HG03378 (cell line): Measurements from ENCODE around the gene TRAF2.
A peak's percentile ranks its signal among the peaks of the same experiment; 100 is the strongest.
"Not testable (repeated sequence)": the region's sequence is repeated elsewhere in the genome, so short reads cannot be mapped to it uniquely, and the experiment has no call there.

Source experiments
- ATAC-seq: cut with Tn5 transposase; IDR thresholded peaks from one replicate; pipeline ENCODE4 v1.9.1; 2021; ENCODE audit warnings: mild to moderate bottlenecking, moderate library complexity; ENCODE audit not compliant: unreplicated experiment

TRAF2 gene, protein sequence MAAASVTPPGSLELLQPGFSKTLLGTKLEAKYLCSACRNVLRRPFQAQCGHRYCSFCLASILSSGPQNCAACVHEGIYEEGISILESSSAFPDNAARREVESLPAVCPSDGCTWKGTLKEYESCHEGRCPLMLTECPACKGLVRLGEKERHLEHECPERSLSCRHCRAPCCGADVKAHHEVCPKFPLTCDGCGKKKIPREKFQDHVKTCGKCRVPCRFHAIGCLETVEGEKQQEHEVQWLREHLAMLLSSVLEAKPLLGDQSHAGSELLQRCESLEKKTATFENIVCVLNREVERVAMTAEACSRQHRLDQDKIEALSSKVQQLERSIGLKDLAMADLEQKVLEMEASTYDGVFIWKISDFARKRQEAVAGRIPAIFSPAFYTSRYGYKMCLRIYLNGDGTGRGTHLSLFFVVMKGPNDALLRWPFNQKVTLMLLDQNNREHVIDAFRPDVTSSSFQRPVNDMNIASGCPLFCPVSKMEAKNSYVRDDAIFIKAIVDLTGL

DNA sequence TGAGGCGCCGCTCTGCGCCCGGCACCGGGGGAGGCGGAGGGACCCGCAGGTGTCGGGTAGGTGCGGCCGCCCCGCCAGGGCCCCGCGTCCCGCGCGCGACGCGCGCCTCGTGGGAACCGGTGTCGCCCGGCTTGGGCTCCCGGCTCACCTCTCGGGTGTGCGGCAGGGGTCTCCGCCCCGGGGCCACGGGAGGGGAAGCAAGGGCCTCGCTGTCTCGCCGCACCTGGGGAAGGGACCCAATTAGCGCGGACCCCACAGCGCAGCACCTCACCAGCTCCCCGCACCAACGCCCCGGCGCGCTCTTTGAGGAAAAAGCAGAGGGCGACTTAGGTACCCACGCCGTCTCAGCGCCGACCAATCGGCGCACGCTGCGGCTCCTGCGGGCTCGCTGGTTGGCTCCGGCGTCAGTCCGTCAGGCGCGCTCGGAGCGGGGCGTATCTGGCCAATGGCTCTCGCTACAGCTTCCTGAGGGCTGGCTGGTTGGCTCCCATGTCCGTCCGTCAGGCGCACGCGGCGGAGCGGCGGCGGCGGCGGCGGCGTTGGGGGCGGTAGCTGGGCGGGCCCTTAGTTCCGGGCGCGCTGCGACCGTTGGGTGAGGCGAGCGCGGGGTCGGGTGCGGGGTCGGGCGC lies at the start of gene TRAF2:
TSS of gene TRAF2 (plus strand) at position 567 of the 629 bp plus-strand sequence. CDS start 12,225 bp downstream, outside the sequence.
- ATAC-seq, result peak; percentile 51

DNA sequence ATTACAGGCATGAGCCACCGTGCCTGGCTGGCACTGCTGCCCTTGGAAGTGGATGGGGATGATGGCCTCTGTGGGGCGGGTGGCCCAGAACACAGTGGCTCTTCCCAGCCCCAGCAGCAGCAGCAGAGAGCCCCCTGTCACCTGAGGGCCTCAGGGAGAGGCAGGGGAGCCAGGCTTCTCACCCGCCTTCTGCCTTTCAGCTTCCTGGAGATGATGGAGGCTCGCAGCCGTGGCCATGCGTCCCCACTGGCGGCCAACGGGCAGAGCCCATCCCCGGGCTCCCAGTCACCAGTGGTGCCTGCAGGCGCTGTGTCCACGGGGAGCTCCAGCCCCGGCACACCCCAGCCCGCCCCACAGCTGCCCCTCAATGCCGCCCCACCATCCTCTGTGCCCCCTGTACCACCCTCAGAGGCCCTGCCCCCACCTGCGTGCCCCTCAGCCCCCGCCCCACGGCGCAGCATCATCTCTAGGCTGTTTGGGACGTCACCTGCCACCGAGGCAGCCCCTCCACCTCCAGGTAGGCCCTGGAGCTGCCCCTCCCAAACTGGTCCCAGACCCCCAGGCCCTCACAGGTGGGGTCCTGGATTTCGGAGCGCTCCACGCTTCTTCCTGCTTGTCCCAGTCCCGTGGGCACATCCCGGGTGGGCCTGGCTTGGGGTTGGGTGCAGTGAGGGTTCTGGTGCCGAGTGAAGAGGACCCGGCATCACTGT lies 49.0 kb upstream of the TRAF2 start:
- ATAC-seq, result no peak

DNA sequence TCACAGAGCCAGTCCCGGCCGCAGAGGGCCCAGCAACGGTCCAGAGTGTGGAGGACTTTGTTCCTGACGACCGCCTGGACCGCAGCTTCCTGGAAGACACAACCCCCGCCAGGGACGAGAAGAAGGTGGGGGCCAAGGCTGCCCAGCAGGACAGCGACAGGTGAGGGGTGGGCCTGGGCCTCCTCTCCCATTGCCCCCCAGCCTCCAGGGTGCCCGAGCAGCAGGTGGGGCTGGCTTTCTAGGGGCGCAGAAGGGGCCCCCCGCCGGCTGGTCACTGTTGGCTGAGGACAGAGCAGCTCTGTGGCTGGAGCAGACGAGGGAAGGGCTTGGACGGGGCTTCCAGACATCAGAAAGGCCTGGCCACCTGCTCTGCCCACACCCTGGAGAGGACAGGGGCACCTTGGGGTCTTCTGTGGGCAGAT lies 48.4 kb upstream of the TRAF2 start:
- ATAC-seq, result not testable (repeated sequence)

DNA sequence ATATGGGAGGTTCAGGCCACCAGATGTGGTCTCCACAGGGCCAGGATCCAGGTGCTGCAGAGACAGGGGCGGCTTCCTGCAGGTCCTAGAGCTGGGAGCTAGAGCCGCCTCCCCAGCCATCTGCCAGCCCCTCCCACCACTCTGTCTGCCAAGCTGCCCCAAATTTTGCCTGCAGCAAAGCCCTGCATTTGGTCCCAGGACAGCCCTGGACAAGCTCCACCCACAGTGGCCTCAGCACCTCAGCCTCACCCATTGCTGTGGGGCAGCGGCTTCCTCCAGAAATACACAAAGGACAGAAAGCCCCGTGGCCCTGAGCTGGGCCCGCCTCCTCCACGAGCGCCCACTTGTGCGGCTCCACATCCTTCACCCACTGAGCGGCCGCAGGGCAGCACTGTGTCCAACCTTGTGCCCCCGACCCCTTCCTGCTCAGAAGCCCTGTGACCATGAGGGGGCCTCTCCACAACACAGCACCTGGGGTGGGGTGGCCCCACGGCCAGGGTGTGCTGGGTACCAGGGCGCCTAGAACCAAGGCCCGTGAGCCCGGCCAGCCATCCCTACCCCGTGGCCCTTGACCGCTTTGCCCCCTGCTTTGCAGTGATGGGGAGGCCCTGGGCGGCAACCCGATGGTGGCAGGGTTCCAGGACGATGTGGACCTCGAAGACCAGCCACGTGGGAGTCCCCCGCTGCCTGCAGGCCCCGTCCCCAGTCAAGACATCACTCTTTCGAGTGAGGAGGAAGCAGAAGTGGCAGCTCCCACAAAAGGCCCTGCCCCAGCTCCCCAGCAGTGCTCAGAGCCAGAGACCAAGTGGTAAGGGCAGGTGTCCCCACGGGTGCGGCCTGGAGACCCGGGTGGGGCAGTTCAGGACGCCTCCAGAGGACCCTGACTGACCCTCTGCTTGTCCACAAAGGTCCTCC lies 47.7 kb upstream of the TRAF2 start:
- ATAC-seq, result no peak

DNA sequence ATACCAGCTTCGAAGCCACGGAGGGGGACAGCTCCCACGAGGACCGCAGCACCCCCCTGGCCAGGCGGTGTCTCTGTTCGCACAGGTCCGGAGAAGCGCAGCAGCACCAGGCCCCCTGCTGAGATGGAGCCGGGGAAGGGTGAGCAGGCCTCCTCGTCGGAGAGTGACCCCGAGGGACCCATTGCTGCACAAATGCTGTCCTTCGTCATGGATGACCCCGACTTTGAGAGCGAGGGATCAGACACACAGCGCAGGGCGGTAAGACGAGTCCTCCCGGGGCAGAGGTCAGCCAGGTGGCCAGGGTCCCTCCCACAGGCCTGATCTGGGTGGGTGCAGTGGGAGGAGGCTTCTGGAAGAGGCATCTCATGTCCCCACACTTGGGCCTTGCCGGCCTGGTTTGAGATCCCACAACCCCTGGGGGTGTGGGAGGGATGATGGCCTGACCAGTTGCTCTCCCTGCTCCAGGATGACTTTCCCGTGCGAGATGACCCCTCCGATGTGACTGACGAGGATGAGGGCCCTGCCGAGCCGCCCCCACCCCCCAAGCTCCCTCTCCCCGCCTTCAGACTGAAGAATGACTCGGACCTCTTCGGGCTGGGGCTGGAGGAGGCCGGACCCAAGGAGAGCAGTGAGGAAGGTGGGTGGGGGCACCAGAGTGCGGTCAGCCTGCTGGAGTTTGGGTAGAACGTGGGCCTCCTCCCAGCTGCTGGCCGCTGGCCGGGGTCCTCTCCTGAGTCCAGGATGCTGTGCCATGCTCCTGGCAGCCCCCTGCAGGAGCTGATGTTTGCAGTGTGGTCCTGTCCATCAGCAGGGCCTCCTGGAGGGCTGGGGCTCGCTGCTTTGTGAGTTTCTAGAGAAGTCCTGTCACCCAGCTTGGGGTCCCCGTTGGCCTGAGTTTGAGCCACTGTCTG lies 46.8 kb upstream of the TRAF2 start:
- no peak for ATAC-seq

DNA sequence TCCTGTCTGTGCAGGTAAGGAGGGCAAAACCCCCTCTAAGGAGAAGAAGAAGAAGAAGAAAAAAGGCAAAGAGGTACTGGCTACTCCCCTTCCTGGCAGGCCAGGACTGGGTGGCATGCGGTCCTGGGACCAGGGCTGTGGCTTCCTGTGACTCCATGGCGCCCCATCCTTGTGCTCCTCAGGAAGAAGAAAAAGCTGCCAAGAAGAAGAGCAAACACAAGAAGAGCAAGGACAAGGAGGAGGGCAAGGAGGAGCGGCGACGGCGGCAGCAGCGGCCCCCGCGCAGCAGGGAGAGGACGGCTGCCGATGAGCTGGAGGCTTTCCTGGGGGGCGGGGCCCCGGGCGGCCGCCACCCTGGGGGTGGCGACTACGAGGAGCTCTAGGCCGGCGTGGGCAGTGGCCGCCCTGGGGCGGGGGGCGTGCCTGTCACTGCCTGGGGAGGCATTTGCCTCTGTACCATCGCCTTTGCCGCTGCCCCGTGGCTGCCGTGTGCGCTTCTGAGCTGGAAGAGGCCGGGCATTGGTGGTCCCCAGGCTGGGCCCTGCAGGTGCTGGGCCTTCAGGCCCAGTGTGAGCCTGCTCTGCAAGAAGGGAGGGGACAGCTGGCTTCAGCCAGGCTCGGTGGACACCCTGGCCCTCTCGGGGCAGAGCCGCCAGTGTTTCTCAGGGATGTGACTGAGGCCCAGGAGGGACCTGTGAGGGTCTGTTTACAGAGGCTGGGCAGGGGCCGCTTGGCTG lies 46.0 kb upstream of the TRAF2 start:
- no peak for ATAC-seq

DNA sequence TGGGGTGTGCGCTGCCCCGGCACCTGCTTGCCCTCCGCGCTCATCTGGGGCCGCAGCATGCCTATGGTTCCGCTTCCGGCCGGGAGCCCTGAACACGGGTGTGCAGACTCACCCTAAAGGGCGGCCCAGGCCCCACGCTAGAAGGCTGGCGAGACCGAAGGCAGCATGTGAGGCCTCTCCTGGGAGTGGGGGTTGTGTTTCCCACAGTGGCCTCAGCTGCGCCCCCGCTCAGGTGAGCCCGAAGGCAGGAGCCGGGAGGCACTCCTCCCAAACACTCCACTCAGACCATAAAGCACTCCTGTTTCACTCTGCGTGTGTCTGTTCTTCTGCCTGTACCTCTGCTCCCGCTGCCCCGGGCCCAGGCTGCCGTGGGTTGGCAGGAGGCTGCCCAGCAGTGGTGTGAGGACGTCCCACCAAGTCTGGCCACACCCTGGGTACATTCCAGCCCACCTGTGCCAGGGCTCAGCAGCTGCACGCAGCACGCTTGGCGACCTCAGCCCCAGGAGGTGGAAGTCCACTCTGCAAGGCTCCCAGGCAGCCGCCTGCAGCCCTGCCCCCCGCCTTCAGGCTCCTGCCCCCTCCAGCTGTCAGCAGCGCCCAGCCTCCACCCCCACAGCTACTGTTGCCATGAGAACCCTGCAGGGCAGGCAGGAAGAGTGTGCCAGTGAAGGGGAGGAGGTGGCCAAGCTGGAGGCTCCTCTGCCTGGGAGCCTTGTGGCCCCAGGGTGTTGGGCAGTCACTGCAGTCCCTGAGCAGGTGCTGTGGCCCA lies 45.3 kb upstream of the TRAF2 start:
- no peak for ATAC-seq

DNA sequence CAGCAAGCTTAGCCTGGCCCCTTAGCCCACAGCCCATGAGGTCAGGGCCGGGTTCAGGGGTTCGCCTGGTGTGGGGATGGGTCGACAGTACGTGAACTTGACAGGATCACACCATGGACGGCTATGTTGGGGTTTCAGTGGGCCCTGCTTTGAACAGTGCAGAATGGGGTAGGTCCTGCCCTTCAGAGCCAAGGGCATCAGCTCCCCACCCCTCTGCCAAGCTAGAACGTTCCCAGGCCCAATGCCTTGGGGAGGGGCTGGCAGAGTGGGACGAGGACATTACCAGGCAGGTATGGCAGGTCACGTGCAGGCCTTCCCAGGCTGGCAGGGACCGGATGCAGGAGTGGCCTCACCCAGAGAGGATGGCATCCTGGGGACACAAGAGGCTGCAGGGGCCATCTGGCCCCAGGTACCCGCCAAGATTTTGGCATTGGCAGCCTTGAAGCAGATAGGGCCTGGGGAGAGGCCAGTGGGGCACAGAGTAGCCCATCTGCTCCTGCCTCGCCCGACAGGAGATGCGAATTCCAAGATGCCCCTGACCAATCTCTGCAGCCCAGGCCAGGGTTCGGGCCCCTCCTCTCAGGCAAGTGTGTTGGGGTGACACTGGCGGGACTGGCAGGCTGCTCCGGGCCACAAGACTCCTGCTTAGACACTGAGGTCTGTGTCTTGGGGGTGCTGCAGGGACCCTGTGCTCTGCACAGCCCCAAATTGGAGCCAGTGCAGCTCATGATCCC lies 44.5 kb upstream of the TRAF2 start:
- ATAC-seq, result not testable (repeated sequence)

DNA sequence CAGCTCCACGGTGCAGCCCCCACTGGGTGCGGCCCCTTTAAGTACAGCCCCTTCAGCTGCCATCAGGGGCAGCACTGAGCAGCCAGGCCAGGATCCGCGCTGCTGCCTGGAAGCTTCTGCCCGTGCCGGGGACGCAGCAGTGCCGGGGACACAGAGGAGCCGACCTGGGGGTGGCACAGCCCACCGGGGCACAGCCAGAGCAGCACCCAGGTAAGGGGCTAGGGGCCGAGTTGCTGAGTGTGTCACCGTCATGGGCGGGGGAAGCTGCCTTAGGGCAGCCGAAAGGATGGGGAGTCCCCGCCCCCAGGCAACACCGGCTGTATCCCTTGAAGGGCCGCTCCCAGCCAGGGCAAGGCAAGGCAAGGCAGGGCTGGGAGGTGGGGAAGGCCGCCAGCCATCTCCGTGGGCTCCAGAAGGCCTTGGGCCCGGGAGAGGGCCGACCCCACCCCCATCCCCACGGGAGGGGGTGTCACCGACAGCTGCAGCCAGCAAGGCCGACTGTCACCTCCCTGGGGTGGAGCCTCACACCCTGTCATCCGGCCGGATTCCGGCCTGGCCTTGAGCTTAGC lies 43.9 kb upstream of the TRAF2 start, which contains the start of gene AJM1:
TSS of gene AJM1 (plus strand) at position 99 of the 569 bp plus-strand sequence. CDS start 1,937 bp downstream, outside the sequence.
- ATAC-seq, result peak; percentile 59

DNA sequence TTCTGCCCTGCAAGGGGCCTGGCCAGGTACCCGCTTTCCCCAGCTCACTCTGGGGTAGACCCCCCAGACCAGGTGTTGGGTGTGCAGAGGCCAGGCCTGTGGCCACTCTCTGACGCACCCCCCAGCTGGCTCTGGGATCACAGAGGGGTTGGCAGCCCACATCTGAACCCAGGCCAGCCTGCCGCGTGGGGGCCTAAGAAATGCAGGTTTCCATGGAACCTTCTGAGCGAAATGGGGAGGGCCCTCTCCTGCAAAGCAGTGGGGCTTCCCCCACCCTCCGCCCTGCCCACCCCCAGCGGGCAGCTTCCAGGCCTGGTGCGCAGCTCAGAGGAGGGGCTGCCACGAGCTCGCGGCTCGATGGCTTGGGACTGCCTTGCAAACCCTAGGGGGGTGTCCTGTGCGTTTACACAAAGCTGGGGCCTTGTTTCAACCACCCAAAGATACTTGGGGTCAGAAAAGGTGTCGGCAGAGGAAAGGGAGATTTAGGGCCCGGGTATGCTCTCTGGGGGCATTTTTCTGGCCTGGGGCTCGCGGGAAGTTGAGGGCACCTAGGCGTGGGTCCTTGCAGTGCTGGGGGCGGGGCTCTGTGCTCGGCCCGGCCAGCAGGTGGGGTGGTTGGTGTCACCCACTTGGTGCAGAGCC lies 43.0 kb upstream of the TRAF2 start:
- not testable (repeated sequence) for ATAC-seq

DNA sequence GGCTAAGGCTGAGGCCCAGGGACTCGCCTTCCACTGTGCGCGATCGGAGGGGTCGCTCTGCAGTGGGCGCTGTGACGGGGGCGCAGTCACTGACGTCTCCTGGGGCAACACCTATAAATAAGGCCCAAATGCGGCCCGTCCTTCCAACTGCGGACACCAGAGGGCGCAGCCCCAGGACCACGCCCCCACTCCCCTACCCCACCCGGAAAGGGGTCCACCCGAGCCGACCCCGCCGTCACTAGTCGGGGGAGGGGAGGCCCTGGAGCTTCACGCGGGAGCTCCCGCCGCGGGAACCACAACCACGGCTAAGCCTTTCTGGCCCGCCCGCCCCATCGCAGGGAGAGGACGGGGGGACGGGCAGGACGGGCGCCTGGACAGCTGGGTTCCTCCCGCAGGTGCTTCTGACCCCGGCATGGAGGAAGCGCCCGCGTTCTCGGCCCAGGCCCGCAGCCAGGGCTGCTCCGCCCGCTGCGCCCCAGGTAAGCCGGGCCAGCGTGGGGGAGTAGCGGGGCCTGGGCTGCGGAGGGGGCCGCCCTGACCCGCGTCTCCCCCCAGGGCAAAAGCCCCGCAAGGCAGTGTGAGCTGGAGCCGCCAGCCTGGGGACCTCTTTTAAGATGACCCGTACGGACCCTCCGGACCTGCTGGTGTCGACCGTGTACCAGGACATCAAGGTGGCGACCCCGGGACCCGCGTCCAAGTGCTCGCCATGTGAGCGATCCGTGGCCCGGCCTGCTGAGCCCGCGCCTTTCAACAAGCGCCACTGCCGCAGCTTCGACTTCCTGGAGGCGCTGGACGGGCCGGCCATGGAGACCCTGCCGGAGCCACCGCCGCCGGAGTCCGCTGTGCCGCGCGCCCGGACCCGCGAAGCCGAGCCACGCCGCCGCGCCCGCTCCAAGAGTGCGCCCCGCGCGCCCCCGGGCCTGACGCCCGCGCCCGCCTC lies 42.2 kb upstream of the TRAF2 start:
- ATAC-seq, result not testable (repeated sequence)

DNA sequence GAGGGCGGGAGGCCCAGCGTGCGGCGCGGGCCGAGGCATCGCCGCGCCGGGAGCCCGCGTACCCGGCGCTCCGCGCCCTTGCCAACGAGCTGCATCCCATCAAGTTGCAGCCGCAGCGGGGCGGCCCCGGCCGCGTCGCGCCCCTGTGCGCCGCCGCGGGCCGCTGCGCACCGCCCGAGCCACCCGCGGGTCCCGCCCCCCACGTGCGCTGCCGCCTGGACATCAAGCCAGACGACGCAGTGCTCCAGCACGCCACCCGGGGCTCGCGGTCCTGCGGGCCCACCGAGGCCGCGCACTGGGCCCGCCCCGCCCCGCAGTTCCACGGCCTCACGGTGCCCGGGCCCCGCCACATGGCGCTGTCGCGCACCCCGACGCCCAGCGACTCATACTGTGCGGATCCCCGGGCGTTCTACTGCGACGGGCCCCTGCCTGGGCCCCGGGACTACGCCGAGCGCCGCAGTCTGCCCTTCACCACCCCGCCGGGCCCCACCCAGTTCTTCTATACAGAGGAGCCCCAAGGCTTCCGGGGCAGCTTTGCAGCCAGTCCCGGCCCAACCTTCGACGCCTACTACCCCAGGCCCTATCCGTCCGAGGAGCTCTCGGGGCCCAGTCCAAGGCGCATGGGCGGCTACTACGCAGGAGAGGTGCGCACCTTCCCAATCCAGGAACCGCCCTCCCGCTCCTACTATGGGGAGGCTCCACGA lies 41.4 kb upstream of the TRAF2 start:
- ATAC-seq, result no peak

DNA sequence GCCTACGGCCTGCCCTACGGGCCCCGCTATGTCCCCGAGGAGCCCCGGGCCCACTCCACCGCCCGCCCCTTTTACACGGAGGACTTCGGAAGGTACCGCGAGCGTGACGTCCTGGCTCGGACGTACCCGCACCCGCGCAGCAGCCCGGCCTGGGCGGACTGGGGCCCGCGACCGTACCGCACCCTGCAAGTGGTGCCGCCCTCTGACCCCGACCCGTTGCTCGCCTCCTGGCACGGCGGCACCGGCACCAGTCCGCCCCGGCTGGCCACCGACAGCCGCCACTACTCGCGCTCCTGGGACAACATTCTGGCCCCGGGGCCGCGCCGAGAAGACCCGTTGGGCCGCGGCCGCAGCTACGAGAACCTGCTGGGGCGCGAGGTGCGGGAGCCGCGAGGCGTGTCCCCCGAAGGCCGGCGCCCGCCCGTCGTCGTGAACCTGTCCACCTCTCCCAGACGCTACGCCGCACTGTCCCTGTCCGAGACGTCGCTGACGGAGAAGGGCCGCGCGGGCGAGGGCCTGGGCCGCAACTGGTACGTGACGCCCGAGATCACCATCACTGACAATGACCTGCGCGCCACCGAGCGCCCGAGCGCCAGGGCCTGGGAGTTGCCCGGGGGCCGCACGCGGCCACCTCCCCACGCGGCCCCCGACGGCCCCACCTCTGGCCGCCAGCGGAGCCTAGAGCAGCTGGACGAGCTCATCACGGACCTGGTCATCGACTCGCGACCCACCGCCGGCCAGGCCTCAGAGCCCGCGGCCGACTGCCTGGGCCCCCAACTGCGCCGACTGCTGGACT lies 40.7 kb upstream of the TRAF2 start:
- no peak for ATAC-seq
